ENCODE measurements around the gene FAM234A. TPM values are rescaled to one million over a fixed set of nuclear protein-coding genes. Genes with fewer than 3 reads are reported as not detected.
A peak's percentile ranks its signal among the peaks of the same experiment; 100 is the strongest.

The FAM234A gene
- total RNA-seq, 1 donor from 2014 or later: 129 TPM

DNA sequence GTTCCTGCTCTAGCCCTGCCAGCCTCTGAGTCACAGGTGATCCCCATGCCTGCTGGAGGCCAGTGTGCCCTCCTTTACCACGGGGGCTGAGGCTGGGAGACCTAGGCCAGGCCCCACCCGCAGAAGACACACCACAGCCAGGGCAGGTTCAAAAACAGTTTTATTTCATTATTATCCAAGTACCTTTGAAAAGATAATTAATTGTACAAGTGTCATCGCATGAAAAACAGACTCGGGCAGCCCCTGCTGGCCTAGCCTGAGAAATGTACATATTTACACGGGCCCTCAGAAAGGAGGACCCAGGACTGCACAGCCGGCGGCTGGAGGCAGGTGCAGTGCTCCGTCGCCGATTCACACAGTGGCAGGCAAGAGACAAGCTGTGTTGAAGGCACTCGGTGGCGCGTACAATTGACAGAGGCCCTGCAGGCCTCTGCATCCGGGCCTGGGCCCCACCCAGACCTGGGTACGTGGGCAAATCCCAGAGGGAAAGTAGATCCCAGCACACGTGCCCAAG lies 52.7 kb downstream of the FAM234A start:
- H3K27ac Mint-ChIP-seq: no peak overlapping the region
- H3K27me3 Mint-ChIP-seq: no peaks in the 10 kb centered on the region
- no peaks in the 10 kb centered on the region for H3K9me3 Mint-ChIP-seq (ENCODE audit: low read depth)
- DNase-seq (ENCODE audit: low spot score, unreplicated experiment): no peak
- H3K36me3 Mint-ChIP-seq (ENCODE audit: insufficient read depth): peaks cover 16% of the 10 kb centered on the region
- TF ChIP-seq, protein P1, sequence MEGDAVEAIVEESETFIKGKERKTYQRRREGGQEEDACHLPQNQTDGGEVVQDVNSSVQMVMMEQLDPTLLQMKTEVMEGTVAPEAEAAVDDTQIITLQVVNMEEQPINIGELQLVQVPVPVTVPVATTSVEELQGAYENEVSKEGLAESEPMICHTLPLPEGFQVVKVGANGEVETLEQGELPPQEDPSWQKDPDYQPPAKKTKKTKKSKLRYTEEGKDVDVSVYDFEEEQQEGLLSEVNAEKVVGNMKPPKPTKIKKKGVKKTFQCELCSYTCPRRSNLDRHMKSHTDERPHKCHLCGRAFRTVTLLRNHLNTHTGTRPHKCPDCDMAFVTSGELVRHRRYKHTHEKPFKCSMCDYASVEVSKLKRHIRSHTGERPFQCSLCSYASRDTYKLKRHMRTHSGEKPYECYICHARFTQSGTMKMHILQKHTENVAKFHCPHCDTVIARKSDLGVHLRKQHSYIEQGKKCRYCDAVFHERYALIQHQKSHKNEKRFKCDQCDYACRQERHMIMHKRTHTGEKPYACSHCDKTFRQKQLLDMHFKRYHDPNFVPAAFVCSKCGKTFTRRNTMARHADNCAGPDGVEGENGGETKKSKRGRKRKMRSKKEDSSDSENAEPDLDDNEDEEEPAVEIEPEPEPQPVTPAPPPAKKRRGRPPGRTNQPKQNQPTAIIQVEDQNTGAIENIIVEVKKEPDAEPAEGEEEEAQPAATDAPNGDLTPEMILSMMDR (IDR thresholded peaks at IDR 0.05; ENCODE audit: unreplicated experiment): peak; percentile 40
- no peaks in the 10 kb centered on the region for H3K4me1 Mint-ChIP-seq (ENCODE audit: low read depth)
- H3K4me3 Mint-ChIP-seq (ENCODE audit: low read depth): no peak overlapping the region

DNA sequence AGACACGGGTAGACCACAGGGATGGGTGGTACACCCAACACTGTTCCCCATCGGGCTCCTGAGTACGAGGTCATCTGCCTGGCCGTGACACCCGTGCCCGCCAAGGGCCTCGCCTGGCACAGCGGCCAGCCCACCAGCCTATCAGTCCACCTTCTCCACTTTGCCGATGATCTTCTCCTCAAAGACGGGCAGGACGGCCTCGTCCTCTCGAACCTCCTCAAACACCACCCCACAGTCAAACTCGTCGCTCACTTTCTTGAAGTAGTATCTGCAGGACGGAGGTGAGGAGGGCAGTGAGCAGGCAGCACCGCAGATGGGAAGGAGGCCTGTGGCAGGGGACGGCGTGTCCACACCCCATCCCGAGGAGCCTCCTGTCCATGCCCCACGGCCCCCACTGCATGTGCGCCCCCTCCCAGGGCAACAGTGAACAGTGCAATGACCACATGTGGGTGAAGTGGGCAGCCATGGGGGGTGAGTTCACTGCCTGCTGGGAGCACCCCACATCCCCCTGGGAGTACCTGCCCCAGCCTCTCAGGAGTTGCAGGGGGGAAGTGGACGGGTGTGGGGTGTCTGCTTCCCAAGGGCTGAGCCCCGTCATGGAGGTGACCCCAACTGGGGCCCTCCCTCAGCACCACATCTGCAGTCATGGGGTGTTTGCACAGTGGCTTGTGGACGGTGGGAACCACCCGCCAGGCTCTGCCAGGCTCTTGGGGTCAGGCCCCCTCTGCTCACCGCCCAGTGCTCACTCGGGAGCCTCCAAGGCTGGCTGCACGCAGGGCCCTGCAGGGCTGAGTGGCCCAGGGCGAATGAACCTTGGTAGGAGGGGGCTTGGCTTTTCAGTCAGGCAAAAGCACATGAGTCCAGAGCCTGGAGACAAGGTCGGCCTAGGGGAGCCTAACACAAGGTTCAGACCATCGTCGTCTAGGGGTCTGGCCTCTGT lies 53.6 kb downstream of the FAM234A start:
- peaks cover 19% of the 10 kb centered on the region for H3K36me3 Mint-ChIP-seq (ENCODE audit: insufficient read depth)
- TF ChIP-seq, protein P1 (IDR thresholded peaks at IDR 0.05; ENCODE audit: unreplicated experiment): no peak
- no peak for DNase-seq (ENCODE audit: low spot score, unreplicated experiment)
- no peaks in the 10 kb centered on the region for H3K27me3 Mint-ChIP-seq
- H3K27ac Mint-ChIP-seq: peak overlapping the region; percentile 11
- no peaks in the 10 kb centered on the region for H3K9me3 Mint-ChIP-seq (ENCODE audit: low read depth)
- H3K4me3 Mint-ChIP-seq (ENCODE audit: low read depth): no peak overlapping the region
- no peaks in the 10 kb centered on the region for H3K4me1 Mint-ChIP-seq (ENCODE audit: low read depth)

DNA sequence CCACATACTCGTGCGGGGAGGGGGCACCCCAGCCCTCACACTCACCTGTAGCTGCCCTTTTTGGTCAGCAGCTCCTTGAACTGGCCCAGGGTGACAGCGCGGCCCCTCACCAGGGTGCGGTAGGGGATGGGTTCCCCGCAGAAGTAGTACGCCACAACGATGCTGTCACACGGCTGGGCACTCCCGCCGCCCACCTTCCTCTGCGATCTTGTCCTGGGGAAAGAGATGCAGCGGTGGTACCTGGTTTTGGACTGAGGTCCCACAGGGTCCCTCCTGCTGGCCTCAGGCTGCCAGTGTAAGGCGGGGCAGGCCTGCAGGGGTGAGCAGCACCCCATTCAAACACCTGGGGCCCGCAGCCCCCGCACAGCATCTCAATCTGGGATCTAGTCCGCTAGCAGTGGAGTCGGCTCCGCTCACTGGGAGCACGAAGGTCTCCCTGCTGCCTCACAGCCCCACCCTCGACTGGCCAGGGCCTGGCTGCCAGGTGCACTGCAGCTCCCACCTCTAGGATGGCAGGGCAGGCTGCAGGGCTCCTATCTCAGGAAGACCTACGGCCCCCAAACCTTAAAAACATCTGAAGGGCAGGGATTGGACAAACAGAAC lies 54.9 kb downstream of the FAM234A start:
- TF ChIP-seq, protein P1 (IDR thresholded peaks at IDR 0.05; ENCODE audit: unreplicated experiment): no peak
- DNase-seq (ENCODE audit: low spot score, unreplicated experiment): no peak
- no peak overlapping the region for H3K27ac Mint-ChIP-seq
- peaks cover 21% of the 10 kb centered on the region for H3K36me3 Mint-ChIP-seq (ENCODE audit: insufficient read depth)
- H3K4me3 Mint-ChIP-seq (ENCODE audit: low read depth): no peak overlapping the region
- H3K27me3 Mint-ChIP-seq: no peaks in the 10 kb centered on the region
- no peaks in the 10 kb centered on the region for H3K4me1 Mint-ChIP-seq (ENCODE audit: low read depth)
- H3K9me3 Mint-ChIP-seq (ENCODE audit: low read depth): no peaks in the 10 kb centered on the region

DNA sequence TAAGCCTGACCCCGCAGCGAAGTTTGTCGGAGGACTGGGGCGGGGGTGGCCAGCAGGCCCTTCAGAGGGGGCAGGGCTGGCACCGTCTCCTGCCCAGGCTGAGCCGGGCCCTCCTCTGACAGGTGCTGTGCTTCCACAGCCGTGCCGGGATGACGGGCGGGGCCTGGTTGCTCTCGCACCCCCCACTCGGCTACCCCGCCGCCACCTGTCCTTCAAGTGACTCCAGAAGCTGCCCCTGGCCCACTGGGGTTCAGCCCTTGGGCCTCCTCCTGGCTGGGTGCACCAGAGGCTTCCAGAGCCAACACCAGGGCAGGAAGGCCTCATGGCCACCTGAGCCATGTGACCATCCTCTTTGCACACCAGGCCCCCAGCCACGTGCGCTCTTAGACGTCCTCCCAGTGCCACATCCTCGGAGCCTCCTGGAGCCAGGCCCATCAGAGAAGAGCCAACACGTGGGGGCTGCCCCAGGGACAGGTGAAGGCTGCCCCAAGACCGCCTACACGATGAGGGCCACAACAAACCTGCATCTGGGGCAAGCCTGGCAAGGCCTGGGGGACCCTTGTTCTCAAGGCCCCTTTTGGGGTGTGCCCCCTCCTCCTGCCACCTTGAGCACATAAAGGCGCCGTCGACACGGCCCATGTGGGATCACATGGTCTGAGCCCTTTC lies 55.5 kb downstream of the FAM234A start:
- Mint-ChIP-seq H3K9me3 (ENCODE audit: low read depth) (no peaks in the 10 kb centered on the region), H3K36me3 (ENCODE audit: insufficient read depth) (peaks cover 19% of the 10 kb centered on the region), H3K4me3 (ENCODE audit: low read depth) (no peak overlapping the region), H3K27me3 (no peaks in the 10 kb centered on the region), H3K4me1 (ENCODE audit: low read depth) (no peaks in the 10 kb centered on the region), H3K27ac (no peak overlapping the region)
- TF ChIP-seq, protein P1 (IDR thresholded peaks at IDR 0.05; ENCODE audit: unreplicated experiment): no peak
- no peak for DNase-seq (ENCODE audit: low spot score, unreplicated experiment)

Measured in progenitor cell of endocrine pancreas (in vitro differentiated cells).